SK-N-SH treated with all-trans-retinoic acid at 6 μM for 48 hours (cell line): Measurements from ENCODE around the gene TNP2.

ENCODE experiments used
- ATAC-seq: fragments of 200-7000 bp; cut with Tn5 transposase; 3 replicates; pipeline ENCODE4 v1.9.1; 2020; ENCODE audit warnings: mild to moderate bottlenecking, moderate library complexity
- ARNTL ChIP-seq: fragments of 450-650 bp; formaldehyde crosslinking; IDR thresholded peaks from 2 replicates; pipeline ENCODE4 v1.5.0; 2020; ENCODE audit warnings: low read depth, mild to moderate bottlenecking, moderate library complexity, borderline replicate concordance
- BACH2 ChIP-seq: fragments of 250-450 bp; sonication (Bioruptor Pico); IDR thresholded peaks from 2 replicates; pipeline ENCODE4 v1.9.0; 2021; ENCODE audit warnings: mild to moderate bottlenecking, borderline replicate concordance
- CREB5 ChIP-seq: fragments of 250-450 bp; sonication (Bioruptor Pico); IDR thresholded peaks from 2 replicates; pipeline ENCODE4 v1.5.1; 2020; ENCODE audit warnings: low read depth, mild to moderate bottlenecking, moderate library complexity
- CSDC2 ChIP-seq: fragments of 250-450 bp; sonication (Bioruptor Pico); IDR thresholded peaks from 2 replicates; pipeline ENCODE4 v1.5.0; 2020; ENCODE audit warnings: mild to moderate bottlenecking, moderate library complexity
- CSRNP3 ChIP-seq: fragments of 250-450 bp; sonication (Bioruptor Pico); IDR thresholded peaks from 2 replicates; pipeline ENCODE4 v1.5.1; 2021; ENCODE audit warnings: mild to moderate bottlenecking, moderate library complexity
- ESRRG ChIP-seq: fragments of 250-450 bp; sonication (Bioruptor Pico); IDR thresholded peaks from 2 replicates; pipeline ENCODE4 v1.6.1; 2021; ENCODE audit warnings: mild to moderate bottlenecking
- GLIS3 ChIP-seq: fragments of 250-450 bp; sonication (Bioruptor Pico); IDR thresholded peaks from 2 replicates; pipeline ENCODE4 v1.5.0; 2020; ENCODE audit warnings: mild to moderate bottlenecking, moderate library complexity
- ISL1 ChIP-seq: fragments of 250-450 bp; sonication (Bioruptor Pico); IDR thresholded peaks from 2 replicates; pipeline ENCODE4 v2.1.2; 2022; ENCODE audit warnings: mild to moderate bottlenecking, moderate library complexity
- PATZ1 ChIP-seq: fragments of 250-450 bp; sonication (Bioruptor Pico); IDR thresholded peaks from 2 replicates; pipeline ENCODE4 v1.8.0; 2020; ENCODE audit warnings: mild to moderate bottlenecking, moderate library complexity, borderline replicate concordance
- POU6F1 ChIP-seq: fragments of 250-450 bp; sonication (Bioruptor Pico); IDR thresholded peaks from 2 replicates; pipeline ENCODE4 v1.8.0; 2021; ENCODE audit warnings: low read depth, mild to moderate bottlenecking, moderate library complexity, borderline replicate concordance
- PPARA ChIP-seq: fragments of 250-450 bp; sonication (Bioruptor Pico); IDR thresholded peaks from 2 replicates; pipeline ENCODE4 v1.5.0; 2020; ENCODE audit warnings: mild to moderate bottlenecking, borderline replicate concordance
- RARB ChIP-seq: fragments of 250-450 bp; sonication (Bioruptor Pico); IDR thresholded peaks from 2 replicates; pipeline ENCODE4 v1.8.0; 2021; ENCODE audit warnings: mild to moderate bottlenecking, moderate library complexity
- SNAI2 ChIP-seq: fragments of 250-450 bp; sonication (Bioruptor Pico); IDR thresholded peaks from 2 replicates; pipeline ENCODE4 v1.5.0; 2020; ENCODE audit warnings: mild to moderate bottlenecking, moderate library complexity
- TCF4 ChIP-seq: fragments of 250-450 bp; sonication (Bioruptor Pico); IDR thresholded peaks from 2 replicates; pipeline ENCODE4 v1.8.0; 2021; ENCODE audit warnings: mild to moderate bottlenecking, moderate library complexity, borderline replicate concordance
- TOX ChIP-seq: fragments of 250-450 bp; sonication (Bioruptor Pico); IDR thresholded peaks from 2 replicates; pipeline ENCODE4 v1.8.0; 2021; ENCODE audit warnings: mild to moderate bottlenecking, moderate library complexity, borderline replicate concordance
- TSHZ2 ChIP-seq: fragments of 250-450 bp; sonication (Bioruptor Pico); IDR thresholded peaks from 2 replicates; pipeline ENCODE4 v1.5.0; 2020; ENCODE audit warnings: mild to moderate bottlenecking, moderate library complexity
- ZC3H10 ChIP-seq: fragments of 250-450 bp; sonication (Bioruptor Pico); IDR thresholded peaks from 2 replicates; pipeline ENCODE4 v1.5.1; 2021; ENCODE audit warnings: mild to moderate bottlenecking, moderate library complexity
- ZFP3 ChIP-seq: fragments of 250-450 bp; sonication (Bioruptor Pico); IDR thresholded peaks from 2 replicates; pipeline ENCODE4 v1.5.0; 2020; ENCODE audit warnings: mild to moderate bottlenecking, moderate library complexity
- ZFP30 ChIP-seq: fragments of 450-650 bp; formaldehyde crosslinking; IDR thresholded peaks from 2 replicates; pipeline ENCODE4 v1.5.0; 2022; ENCODE audit warnings: mild to moderate bottlenecking, moderate library complexity
- ZNF565 ChIP-seq: fragments of 450-650 bp; formaldehyde crosslinking; conservative IDR thresholded peaks from 2 replicates; pipeline ENCODE4 v1.5.0; 2020; ENCODE audit warnings: low read depth, mild to moderate bottlenecking, moderate library complexity
- ZNF70 ChIP-seq: fragments of 450-650 bp; formaldehyde crosslinking; IDR thresholded peaks from 2 replicates; pipeline ENCODE4 v1.5.0; 2020; ENCODE audit warnings: mild to moderate bottlenecking, moderate library complexity
- ZNF8 ChIP-seq: fragments of 450-650 bp; formaldehyde crosslinking; IDR thresholded peaks from 2 replicates; pipeline ENCODE4 v1.5.0; 2020; ENCODE audit warnings: mild to moderate bottlenecking, moderate library complexity

The TNP2 gene

GRCh38 chr16:11268921-11269375, at the start of gene TNP2:
TNP2 (minus strand) TSS chr16:11269325; CDS start chr16:11269262, 63 bp downstream.
- TF ChIP-seq ZFP3 (CRISPR knock-in tag) = no peak
- ATAC-seq = no peak

GRCh38 chr16:11318817-11319216, 49.7 kb upstream of the TNP2 start:
- no peak for TF ChIP-seq SNAI2
- TF ChIP-seq POU6F1 (CRISPR knock-in tag) = no peak
- TF ChIP-seq ARNTL = no peak
- no peak for TF ChIP-seq TOX (CRISPR knock-in tag)
- no peak for TF ChIP-seq RARB
- TF ChIP-seq ZNF8 = no peak
- no peak for TF ChIP-seq TCF4 (CRISPR knock-in tag)
- no peak for TF ChIP-seq PPARA (CRISPR knock-in tag)
- no peak for TF ChIP-seq ZFP30
- no peak for TF ChIP-seq ZNF565 (CRISPR knock-in tag)
- TF ChIP-seq, all 23 proteins: peak for 0
- no peak for ATAC-seq

- no peak for ATAC-seq
- TF ChIP-seq ZNF565 (CRISPR knock-in tag) (no peak), CSRNP3 (CRISPR knock-in tag) (no peak), BACH2 (CRISPR knock-in tag) (no peak), ZFP30 (no peak)
These were observed 47.3 kb upstream of the TNP2 start for GRCh38 chr16:11316331-11317015.

- no peak for ATAC-seq
- TF ChIP-seq CSRNP3 (CRISPR knock-in tag) (no peak), ZNF70 (CRISPR knock-in tag) (no peak), PPARA (CRISPR knock-in tag) (no peak), TSHZ2 (CRISPR knock-in tag) (no peak), ARNTL (no peak), TOX (CRISPR knock-in tag) (no peak), ZNF8 (no peak), SNAI2 (no peak), GLIS3 (CRISPR knock-in tag) (no peak), ZFP30 (no peak), ZC3H10 (CRISPR knock-in tag) (no peak), CSDC2 (CRISPR knock-in tag) (no peak), ZNF565 (CRISPR knock-in tag) (no peak), CREB5 (no peak), ESRRG (CRISPR knock-in tag) (no peak), ISL1 (no peak), RARB (no peak), TCF4 (CRISPR knock-in tag) (no peak), PATZ1 (CRISPR knock-in tag) (no peak)
These were observed 46.4 kb upstream of the TNP2 start for GRCh38 chr16:11315510-11315909.
